ENCODE results near the gene CCND1. TPM values are rescaled to one million over a fixed set of nuclear protein-coding genes. Genes with fewer than 3 reads are reported as not detected.

The CCND1 gene
- total and polyA plus RNA-seq, 10 of the 15 experiments (the other 5 are each of a cell fraction or from before 2014, with no cell fraction given) = 0.09 to 6.6 (median 0.59) TPM; not detected in 2

GRCh38 chr11:69598147-69598546 lies 42.8 kb upstream of the CCND1 start:
- CTCF ChIA-PET = interaction anchor here (1.1 kb wide), 1 partner anchor 10 kb away, joined by 3 read pairs; no protein-coding TSS in a partner anchor
- Histone ChIP-seq H3K27ac (ENCODE audit: control insufficient read depth, insufficient read depth) (no peak overlapping the region), H3K4me3 (no peak overlapping the region), H4K20me1 (ENCODE audit: control insufficient read depth, insufficient read depth) (no peaks in the 10 kb centered on the region), H2AFZ (ENCODE audit: control insufficient read depth, low read depth, low read length) (no peak overlapping the region), H3K79me2 (ENCODE audit: control insufficient read depth, insufficient read depth, low read length) (no peaks in the 10 kb centered on the region), H3K9me3 (replicated peaks; ENCODE audit: control insufficient read depth, insufficient read depth, low read length) (no peaks in the 10 kb centered on the region; the same call in 2 of the 3 replicates), H3K4me2 (ENCODE audit: control insufficient read depth, insufficient read depth) (no peak overlapping the region), H3K9ac (ENCODE audit: control insufficient read depth, insufficient read depth, low read length) (no peak overlapping the region), H3K27me3 (replicated peaks in 1 of 2; ENCODE audit: control insufficient read depth in 2 of 2, insufficient read depth in 2 of 2, low read length in 1 of 2) (no peaks in the 10 kb centered on the region; a peak in 3 of 4 replicates), H3K36me3 (ENCODE audit: control insufficient read depth in 2 of 2, insufficient read depth in 2 of 2, low read length in 1 of 2) (no peaks in the 10 kb centered on the region), H3K4me1 (ENCODE audit: control insufficient read depth, insufficient read depth, low read length) (no peaks in the 10 kb centered on the region)
- WGBS (ENCODE audit: insufficient coverage, insufficient replicate concordance, low lambda C conversion rate, missing lambda C conversion rate) = 33% methylated on average over 5 of the region's 5 CpGs
- in situ Hi-C loops (cut with MboI) (no loop called here), intact Hi-C loops (cut with micrococcal nuclease; ENCODE audit: unreplicated experiment) (no loop called here)
- BruUV-seq (replicated peaks) = no TSS peak
- ATAC-seq (no peak), FAIRE-seq (no peak), DNase-seq (ENCODE audit: low read depth, low spot score) (no peak)
- POLR2A ChIA-PET = no interaction called here
- SMC1A ChIA-PET (ENCODE audit: uncharacterized antibody, unreplicated experiment) = no interaction called here
- TF ChIP-seq ZNF687 (IDR thresholded peaks at IDR 0.05) (no peak), CREB1 (IDR thresholded peaks at IDR 0.05; ENCODE audit: low read depth) (no peak), ATF2 (IDR thresholded peaks at IDR 0.05; ENCODE audit: low read length) (no peak), EED (IDR thresholded peaks at IDR 0.05; ENCODE audit: low read depth) (no peak), ATF3 (IDR thresholded peaks at IDR 0.05; ENCODE audit: borderline replicate concordance, extremely low read depth, low read depth, low read length) (no peak), TCF12 (IDR thresholded peaks at IDR 0.05; ENCODE audit: low read depth, low read length) (no peak), ASH2L (IDR thresholded peaks at IDR 0.05; ENCODE audit: borderline replicate concordance, low read depth) (no peak)
- TF ChIP-seq, protein P1, sequence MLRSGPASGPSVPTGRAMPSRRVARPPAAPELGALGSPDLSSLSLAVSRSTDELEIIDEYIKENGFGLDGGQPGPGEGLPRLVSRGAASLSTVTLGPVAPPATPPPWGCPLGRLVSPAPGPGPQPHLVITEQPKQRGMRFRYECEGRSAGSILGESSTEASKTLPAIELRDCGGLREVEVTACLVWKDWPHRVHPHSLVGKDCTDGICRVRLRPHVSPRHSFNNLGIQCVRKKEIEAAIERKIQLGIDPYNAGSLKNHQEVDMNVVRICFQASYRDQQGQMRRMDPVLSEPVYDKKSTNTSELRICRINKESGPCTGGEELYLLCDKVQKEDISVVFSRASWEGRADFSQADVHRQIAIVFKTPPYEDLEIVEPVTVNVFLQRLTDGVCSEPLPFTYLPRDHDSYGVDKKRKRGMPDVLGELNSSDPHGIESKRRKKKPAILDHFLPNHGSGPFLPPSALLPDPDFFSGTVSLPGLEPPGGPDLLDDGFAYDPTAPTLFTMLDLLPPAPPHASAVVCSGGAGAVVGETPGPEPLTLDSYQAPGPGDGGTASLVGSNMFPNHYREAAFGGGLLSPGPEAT (IDR thresholded peaks at IDR 0.05; ENCODE audit: low read depth) = no peak
- RAD21 ChIA-PET (ENCODE audit: unreplicated experiment) = no interaction called here
